ENCODE measurements around the gene ATP11A.
"Not testable (repeated sequence)": the region's sequence is repeated elsewhere in the genome, so short reads cannot be mapped to it uniquely, and the experiment has no call there.

The ATP11A gene

GRCh38 chr13:112679932-112680677 lies 9.7 kb upstream of the ATP11A start:
- no peak overlapping the region for H3K4me3 Mint-ChIP-seq
- no peaks in the 10 kb centered on the region for H3K4me1 Mint-ChIP-seq
- H3K27me3 Mint-ChIP-seq: peaks cover 5% of the 10 kb centered on the region
- H3K36me3 Mint-ChIP-seq (ENCODE audit: low read depth): no peaks in the 10 kb centered on the region
- no peaks in the 10 kb centered on the region for H3K9me3 Mint-ChIP-seq
- no peak for DNase-seq
- no peak for ATAC-seq
- no peak overlapping the region for H3K27ac Mint-ChIP-seq

GRCh38 chr13:112680741-112681360 lies 9.0 kb upstream of the ATP11A start:
- no peaks in the 10 kb centered on the region for H3K9me3 Mint-ChIP-seq
- no peak overlapping the region for H3K4me3 Mint-ChIP-seq
- H3K27me3 Mint-ChIP-seq: peaks cover 4% of the 10 kb centered on the region
- no peaks in the 10 kb centered on the region for H3K4me1 Mint-ChIP-seq
- ATAC-seq (no peak), DNase-seq (no peak)
- no peaks in the 10 kb centered on the region for H3K36me3 Mint-ChIP-seq (ENCODE audit: low read depth)
- H3K27ac Mint-ChIP-seq: no peak overlapping the region

- no peaks in the 10 kb centered on the region for H3K36me3 Mint-ChIP-seq (ENCODE audit: low read depth)
- no peak overlapping the region for H3K27ac Mint-ChIP-seq
- no peaks in the 10 kb centered on the region for H3K9me3 Mint-ChIP-seq
- DNase-seq (no peak), ATAC-seq (no peak)
- H3K27me3 Mint-ChIP-seq: no peaks in the 10 kb centered on the region
- peaks cover 9% of the 10 kb centered on the region for H3K4me1 Mint-ChIP-seq
- no peak overlapping the region for H3K4me3 Mint-ChIP-seq
Measured at GRCh38 chr13:112683581-112683980, 6.3 kb upstream of the ATP11A start.

- DNase-seq (no peak), ATAC-seq (no peak)
- H3K27ac Mint-ChIP-seq: no peak overlapping the region
- peaks cover 15% of the 10 kb centered on the region for H3K4me1 Mint-ChIP-seq
- no peak overlapping the region for H3K4me3 Mint-ChIP-seq
- H3K36me3 Mint-ChIP-seq (ENCODE audit: low read depth): no peaks in the 10 kb centered on the region
- no peaks in the 10 kb centered on the region for H3K27me3 Mint-ChIP-seq
- no peaks in the 10 kb centered on the region for H3K9me3 Mint-ChIP-seq
Measured at GRCh38 chr13:112684071-112684845, 5.6 kb upstream of the ATP11A start.

GRCh38 chr13:112685189-112685805 lies 4.5 kb upstream of the ATP11A start:
- H3K9me3 Mint-ChIP-seq; ATAC-seq; H3K27ac Mint-ChIP-seq; H3K36me3 Mint-ChIP-seq (ENCODE audit: low read depth); H3K27me3 Mint-ChIP-seq; DNase-seq; H3K4me3 Mint-ChIP-seq: not testable (repeated sequence)
- peaks cover 18% of the 10 kb centered on the region for H3K4me1 Mint-ChIP-seq

- H3K9me3 Mint-ChIP-seq: no peaks in the 10 kb centered on the region
- H3K36me3 Mint-ChIP-seq (ENCODE audit: low read depth): no peaks in the 10 kb centered on the region
- no peak overlapping the region for H3K27ac Mint-ChIP-seq
- H3K4me3 Mint-ChIP-seq: no peak overlapping the region
- H3K27me3 Mint-ChIP-seq: no peaks in the 10 kb centered on the region
- ATAC-seq: no peak
- DNase-seq: no peak
- peaks cover 20% of the 10 kb centered on the region for H3K4me1 Mint-ChIP-seq
Measured at GRCh38 chr13:112685896-112686295, 3.9 kb upstream of the ATP11A start.

- Mint-ChIP-seq H3K4me3 (no peak overlapping the region), H3K36me3 (ENCODE audit: low read depth) (no peaks in the 10 kb centered on the region), H3K27me3 (no peaks in the 10 kb centered on the region), H3K27ac (no peak overlapping the region), H3K9me3 (no peaks in the 10 kb centered on the region), H3K4me1 (peaks cover 21% of the 10 kb centered on the region)
- no peak for DNase-seq
- ATAC-seq: no peak
Measured at GRCh38 chr13:112686364-112686763, 3.5 kb upstream of the ATP11A start.

- Mint-ChIP-seq H3K27ac (no peak overlapping the region), H3K27me3 (no peaks in the 10 kb centered on the region), H3K4me3 (no peak overlapping the region), H3K9me3 (no peaks in the 10 kb centered on the region), H3K36me3 (ENCODE audit: low read depth) (no peaks in the 10 kb centered on the region), H3K4me1 (peaks cover 27% of the 10 kb centered on the region)
- ATAC-seq: no peak
- no peak for DNase-seq
Measured at GRCh38 chr13:112686987-112687386, 2.9 kb upstream of the ATP11A start.

- Mint-ChIP-seq H3K4me1 (peaks cover 35% of the 10 kb centered on the region), H3K4me3 (peak overlapping the region; percentile 80), H3K27me3 (no peaks in the 10 kb centered on the region), H3K9me3 (no peaks in the 10 kb centered on the region), H3K27ac (peak overlapping the region; percentile 83), H3K36me3 (ENCODE audit: low read depth) (no peaks in the 10 kb centered on the region)
- ATAC-seq (no peak), DNase-seq (no peak)
Measured at GRCh38 chr13:112687836-112688559, 1.8 kb upstream of the ATP11A start.

GRCh38 chr13:112688560-112689302 lies 1.1 kb upstream of the ATP11A start:
- peaks cover 39% of the 10 kb centered on the region for H3K4me1 Mint-ChIP-seq
- no peaks in the 10 kb centered on the region for H3K9me3 Mint-ChIP-seq
- DNase-seq: peak; percentile 70
- H3K27me3 Mint-ChIP-seq: no peaks in the 10 kb centered on the region
- peak overlapping the region; percentile 83 for H3K27ac Mint-ChIP-seq
- peak overlapping the region; percentile 80 for H3K4me3 Mint-ChIP-seq
- no peaks in the 10 kb centered on the region for H3K36me3 Mint-ChIP-seq (ENCODE audit: low read depth)
- ATAC-seq: peak; percentile 66

- H3K4me3 Mint-ChIP-seq: peak overlapping the region; percentile 85
- H3K27ac Mint-ChIP-seq: peak overlapping the region; percentile 42
- DNase-seq (peak; percentile 39), ATAC-seq (peak; percentile 1)
- H3K4me1 Mint-ChIP-seq: peaks cover 41% of the 10 kb centered on the region
- H3K27me3 Mint-ChIP-seq: no peaks in the 10 kb centered on the region
- no peaks in the 10 kb centered on the region for H3K36me3 Mint-ChIP-seq (ENCODE audit: low read depth)
- no peaks in the 10 kb centered on the region for H3K9me3 Mint-ChIP-seq
Measured at GRCh38 chr13:112690283-112690929, 568 bp downstream of the ATP11A start.

GRCh38 chr13:112692104-112692503 lies 2.3 kb downstream of the ATP11A start:
- H3K27me3 Mint-ChIP-seq: no peaks in the 10 kb centered on the region
- ATAC-seq (no peak), DNase-seq (no peak)
- peaks cover 41% of the 10 kb centered on the region for H3K4me1 Mint-ChIP-seq
- no peak overlapping the region for H3K27ac Mint-ChIP-seq
- H3K36me3 Mint-ChIP-seq (ENCODE audit: low read depth): no peaks in the 10 kb centered on the region
- H3K9me3 Mint-ChIP-seq: no peaks in the 10 kb centered on the region
- peak overlapping the region; percentile 85 for H3K4me3 Mint-ChIP-seq

GRCh38 chr13:112692586-112692985 lies 2.7 kb downstream of the ATP11A start:
- Mint-ChIP-seq H3K9me3 (no peaks in the 10 kb centered on the region), H3K27me3 (no peaks in the 10 kb centered on the region), H3K4me3 (no peak overlapping the region), H3K27ac (no peak overlapping the region), H3K36me3 (ENCODE audit: low read depth) (no peaks in the 10 kb centered on the region), H3K4me1 (peaks cover 41% of the 10 kb centered on the region)
- ATAC-seq (no peak), DNase-seq (no peak)
